DMS53 treated with DMSO at 0.1 percent for 48 hours (cell line): ENCODE data around the gene UBL4B.

ENCODE experiments used
- DNase-seq: peaks from one replicate; lab custom pipeline; 2025; ENCODE audit not compliant: unreplicated experiment; lab: John Stamatoyannopoulos, UW

The UBL4B gene

GRCh38 chr1:110084227-110085078 lies 27.8 kb upstream of the UBL4B start:
- DNase-seq, result no peak

- no peak for DNase-seq
Observed at GRCh38 chr1:110085671-110086070, 26.6 kb upstream of the UBL4B start.

- DNase-seq, result no peak
Observed at GRCh38 chr1:110086961-110087360, 25.3 kb upstream of the UBL4B start.

GRCh38 chr1:110087812-110088738 lies 24.2 kb upstream of the UBL4B start:
- DNase-seq, result peak; percentile 42

GRCh38 chr1:110088739-110089316 lies 23.4 kb upstream of the UBL4B start:
- DNase-seq, result no peak

- DNase-seq, result no peak
Observed at GRCh38 chr1:110089561-110090275, 22.5 kb upstream of the UBL4B start.

- DNase-seq, result no peak
Observed at GRCh38 chr1:110091381-110091780, 20.9 kb upstream of the UBL4B start.

- no peak for DNase-seq
Observed at GRCh38 chr1:110091791-110092190, 20.5 kb upstream of the UBL4B start.

GRCh38 chr1:110092991-110093390 lies 19.3 kb upstream of the UBL4B start:
- no peak for DNase-seq

- DNase-seq, result no peak
Observed at GRCh38 chr1:110094931-110095654, 17.1 kb upstream of the UBL4B start.

GRCh38 chr1:110097507-110098221 lies 14.6 kb upstream of the UBL4B start:
- DNase-seq, result no peak

- DNase-seq, result no peak
Observed at GRCh38 chr1:110098222-110099026, 13.8 kb upstream of the UBL4B start.

GRCh38 chr1:110100335-110100734 lies 11.9 kb upstream of the UBL4B start:
- DNase-seq, result no peak

- no peak for DNase-seq
Observed at GRCh38 chr1:110102081-110102480, 10.2 kb upstream of the UBL4B start.

- DNase-seq, result peak; percentile 75
Observed at GRCh38 chr1:110106013-110106941, 6.0 kb upstream of the UBL4B start.

- DNase-seq, result no peak
Observed at GRCh38 chr1:110107867-110108469, 4.3 kb upstream of the UBL4B start.

GRCh38 chr1:110111081-110111480 lies 1.2 kb upstream of the UBL4B start:
- DNase-seq, result no peak
